Fibroblast of skin of left biceps (primary cell): Measurements from ENCODE around the gene DAAM2.

Experiments used
- DNase-seq, 2 experiments: peaks; one replicate each; pipeline ENCODE4 v3.0.0-alpha.2; 2013; ENCODE audit warnings: low read depth in 2 of 2

Gene DAAM2

DNA sequence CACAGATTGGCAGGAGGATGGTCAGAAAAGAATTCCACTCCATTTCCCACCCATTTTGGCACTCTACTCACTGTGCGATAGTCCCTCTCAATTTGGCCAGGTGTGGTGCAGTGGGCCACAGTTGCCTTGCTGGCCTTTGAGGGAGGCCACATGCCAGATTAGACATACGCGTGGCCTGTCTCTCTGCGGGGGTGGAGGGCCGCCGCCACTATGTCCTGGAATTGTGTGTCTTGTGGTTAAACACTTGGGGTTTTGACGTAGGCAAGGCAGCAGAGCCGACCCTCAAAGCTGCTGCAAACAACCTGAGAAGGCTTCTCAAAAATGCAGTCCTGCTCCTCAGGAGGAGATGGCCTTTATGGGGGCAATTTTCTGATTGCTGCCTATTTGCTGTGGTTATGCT lies 4.9 kb upstream of the DAAM2 start:
- no peak for DNase-seq

DNA sequence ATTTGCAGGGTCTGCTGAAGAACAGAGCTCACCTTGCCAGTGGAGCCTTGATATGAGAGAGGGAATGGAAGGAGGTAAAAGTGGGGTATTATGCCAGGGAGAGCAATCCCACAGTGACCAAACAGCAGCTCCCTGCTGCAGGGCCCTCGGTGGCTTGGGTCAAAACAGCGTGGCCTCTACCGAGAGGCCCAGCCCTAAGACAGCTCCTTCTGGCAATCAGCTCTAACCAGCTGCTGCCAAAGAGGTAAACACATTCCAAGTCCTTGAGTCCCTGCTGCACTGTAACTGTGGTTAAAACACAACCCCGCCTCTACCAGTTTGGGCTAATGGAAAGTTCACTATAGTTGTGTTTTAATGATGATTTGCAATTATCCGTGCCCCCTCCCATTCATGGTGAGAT lies 1.4 kb upstream of the DAAM2 start:
- DNase-seq = no peak

DNA sequence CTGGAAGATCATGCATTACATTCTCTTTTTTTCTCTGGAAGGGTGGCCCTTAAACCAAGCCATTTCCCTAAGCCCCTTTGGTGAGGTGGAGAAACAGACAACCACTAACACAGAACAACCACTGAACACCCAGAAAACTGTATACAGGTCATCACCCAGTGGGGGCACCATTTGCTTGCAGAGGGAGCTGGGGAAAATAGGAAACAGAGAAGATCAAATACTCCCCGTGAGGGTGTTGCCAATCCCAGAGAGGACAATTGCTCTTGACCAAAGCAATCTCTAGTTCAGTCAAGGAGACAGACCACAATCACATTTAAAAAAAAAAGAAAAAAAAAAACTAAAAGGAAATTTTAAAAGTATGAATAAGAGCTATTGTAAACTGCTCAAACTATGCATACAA lies 865 bp upstream of the DAAM2 start:
- DNase-seq = no peak

DNA sequence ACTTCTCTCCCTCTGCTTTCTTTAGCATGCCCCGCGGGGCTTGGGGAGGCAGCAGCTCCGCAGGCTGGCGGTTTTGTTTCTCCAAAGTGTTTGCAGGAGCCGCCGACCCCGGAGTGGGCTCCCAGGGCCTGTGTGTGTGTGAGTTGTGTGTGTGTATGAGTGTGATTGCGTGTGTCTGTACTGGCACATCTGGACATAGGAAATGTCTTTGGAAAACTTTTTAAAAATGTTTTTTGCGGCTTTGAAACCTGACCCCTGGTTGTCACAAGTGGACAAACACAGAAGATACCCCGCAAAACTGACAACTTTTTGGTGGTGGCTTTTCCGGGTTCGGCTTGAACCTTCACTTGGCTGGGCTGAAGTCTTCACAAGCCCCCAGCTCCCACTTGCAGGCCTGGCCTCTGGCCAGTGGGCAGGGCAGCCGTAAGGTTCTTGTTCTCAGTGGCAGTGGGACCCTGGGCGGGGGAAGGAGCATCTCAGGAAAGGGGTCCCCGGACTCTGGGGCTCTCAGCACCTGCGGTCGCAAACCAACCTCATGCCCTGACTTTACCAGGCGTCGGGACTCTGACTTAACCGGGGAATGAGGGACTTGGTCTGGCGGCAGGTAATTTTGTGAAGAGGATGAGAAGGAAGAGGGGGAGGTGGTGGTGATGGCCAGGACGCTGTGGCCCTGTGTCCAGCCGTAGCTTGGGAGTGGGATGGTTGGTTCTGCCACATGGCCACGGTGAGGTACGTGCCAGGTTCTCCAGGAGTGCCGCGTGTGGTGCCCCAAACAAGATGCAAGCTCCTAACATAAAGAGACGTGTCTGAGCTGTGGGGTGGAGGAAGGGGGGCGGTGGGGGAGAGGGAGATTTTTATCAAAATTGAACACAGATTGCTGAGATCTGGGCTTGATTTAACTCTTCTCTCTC lies 619 bp downstream of the DAAM2 start:
- DNase-seq = no peak

DNA sequence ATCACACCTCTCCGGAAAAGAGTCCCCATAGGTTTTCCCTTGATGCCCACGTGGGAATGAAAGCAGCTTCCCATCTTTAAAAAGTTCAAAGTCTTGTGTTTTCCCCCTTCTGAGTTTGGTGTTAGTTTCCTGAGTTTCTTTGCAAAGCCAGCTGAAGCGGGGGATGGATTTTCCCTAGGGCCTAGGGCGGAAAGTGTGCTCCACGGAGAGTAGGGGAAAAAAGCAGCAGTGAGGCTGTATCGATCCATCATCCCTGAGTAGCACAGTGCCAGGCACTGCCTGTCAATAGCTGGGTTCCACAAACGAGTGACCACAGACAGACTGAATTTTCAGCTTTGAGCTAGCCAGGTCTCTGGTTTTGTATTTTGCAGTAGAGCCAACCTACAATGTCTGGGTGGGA lies 1.3 kb downstream of the DAAM2 start:
- DNase-seq = no peak

DNA sequence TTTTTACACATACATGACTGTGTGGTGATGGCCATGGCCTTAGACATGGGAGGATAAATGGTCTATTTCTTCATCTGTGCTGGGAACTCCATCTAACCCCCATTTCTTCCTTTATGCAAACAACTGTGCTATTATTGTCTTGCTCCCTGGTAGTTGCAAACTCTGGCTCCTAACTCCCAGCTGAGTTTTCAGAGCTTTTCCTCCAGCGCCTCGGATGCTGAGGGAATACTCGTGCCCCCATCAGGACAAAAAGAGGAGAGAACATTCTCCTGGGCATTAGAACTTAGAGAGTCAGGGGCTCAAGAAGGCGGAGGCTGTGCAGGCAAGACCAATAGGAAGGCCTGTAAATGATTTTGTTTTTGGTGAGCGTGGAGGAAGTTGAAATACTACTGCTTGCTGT lies 2.1 kb downstream of the DAAM2 start:
- no peak for DNase-seq

DNA sequence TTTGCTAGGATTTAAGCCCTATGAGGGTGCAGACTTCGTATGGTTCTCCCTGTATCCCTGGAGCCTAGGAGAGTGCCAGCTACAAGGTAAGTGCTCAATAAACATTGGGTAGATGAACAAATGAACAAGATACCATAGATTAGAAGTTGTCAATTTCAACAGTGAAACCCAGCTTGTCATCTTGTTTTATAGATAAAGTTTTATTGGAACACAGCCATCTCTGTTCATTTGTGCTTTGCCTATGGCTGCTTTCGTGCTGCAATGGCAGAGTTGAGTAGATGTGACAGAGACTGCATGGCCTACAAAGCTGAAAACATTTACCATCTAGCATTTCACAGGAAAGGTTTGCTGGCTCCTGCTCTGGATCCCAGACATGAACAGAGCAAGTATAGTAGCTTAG lies 5.6 kb downstream of the DAAM2 start:
- no peak for DNase-seq

DNA sequence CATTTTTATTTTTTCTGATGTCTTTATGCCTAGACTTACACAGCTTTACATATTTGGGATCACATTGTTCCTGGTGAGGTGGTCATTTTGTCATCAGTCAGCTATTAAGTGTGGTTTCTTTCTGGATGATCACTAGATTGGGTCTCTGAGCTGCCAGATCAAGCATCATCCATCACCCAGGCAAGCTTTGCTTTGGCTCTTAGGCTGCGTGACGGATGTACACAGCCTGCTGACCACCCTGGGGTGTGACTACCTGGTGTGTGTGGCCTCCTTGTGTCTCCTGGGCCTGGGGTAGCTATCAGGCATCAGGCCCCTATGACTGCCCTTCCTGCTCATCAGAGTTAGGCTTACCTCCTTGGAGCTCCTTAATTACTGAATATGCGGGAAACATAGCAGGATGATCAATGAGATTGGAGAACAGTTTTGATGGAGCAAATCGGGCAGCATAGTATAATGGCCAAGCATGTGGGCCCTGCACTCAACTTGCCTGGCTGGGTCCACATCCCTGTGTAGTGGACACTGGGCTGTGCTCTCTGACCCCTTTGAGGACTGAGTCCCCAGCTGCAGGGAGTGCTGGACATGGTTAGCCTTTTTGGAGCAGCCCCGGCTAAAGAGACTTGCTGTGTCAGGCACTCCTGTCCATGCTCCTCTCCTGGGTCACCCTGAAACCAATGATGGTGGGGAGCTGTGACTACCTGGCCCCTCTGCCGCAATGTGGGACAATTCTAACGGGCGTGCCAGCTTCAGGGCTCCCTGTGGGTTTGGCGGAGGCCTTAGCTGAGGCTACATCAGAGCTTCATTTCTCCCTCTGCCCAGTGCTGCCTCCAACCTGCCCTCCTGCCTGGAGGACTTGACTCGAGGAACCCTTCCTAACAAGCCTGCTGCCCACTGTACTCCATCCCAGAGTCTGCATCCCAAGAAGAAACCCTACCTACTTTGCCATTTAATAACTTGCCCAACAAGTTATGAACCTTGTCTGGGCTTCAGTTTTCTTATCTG lies 8.2 kb downstream of the DAAM2 start:
- DNase-seq = no peak

DNA sequence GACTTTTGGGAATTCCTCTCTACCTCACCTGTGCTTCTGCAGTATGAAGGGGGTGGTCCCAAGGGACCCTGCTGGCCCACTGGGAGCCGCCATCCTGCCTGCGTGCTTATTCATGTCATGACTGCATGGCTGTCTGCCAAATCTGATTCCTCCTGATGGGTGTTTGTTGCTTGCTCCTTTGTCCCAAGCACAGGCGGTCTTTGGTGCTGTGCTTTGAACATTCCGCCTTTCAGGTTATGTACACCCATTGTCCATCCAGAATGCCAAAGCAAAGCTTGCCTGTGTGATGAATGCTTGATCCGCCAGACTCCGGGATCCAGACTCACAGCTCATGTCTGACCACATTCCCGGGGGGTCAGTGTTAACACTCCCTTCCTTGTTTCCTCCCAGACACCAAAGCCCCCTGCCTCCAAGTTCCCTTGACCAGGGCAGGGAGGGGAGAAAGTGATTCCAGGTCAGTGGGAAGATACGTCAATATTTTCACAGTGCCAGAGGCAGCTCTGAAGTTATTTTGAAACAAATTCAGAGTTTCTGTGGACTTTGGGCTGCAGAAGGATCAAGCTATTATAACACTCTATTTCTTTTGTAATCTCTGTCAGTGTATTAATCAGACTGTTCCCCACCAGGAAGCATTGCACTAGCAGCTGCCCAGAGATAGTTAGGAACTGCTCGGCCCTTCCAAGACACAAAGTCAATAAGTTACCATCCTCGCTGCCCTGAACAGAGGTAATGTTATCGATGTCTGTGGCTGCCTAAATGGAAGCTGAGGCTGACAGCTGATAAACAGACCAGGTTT lies 9.5 kb downstream of the DAAM2 start:
- no peak for DNase-seq

DNA sequence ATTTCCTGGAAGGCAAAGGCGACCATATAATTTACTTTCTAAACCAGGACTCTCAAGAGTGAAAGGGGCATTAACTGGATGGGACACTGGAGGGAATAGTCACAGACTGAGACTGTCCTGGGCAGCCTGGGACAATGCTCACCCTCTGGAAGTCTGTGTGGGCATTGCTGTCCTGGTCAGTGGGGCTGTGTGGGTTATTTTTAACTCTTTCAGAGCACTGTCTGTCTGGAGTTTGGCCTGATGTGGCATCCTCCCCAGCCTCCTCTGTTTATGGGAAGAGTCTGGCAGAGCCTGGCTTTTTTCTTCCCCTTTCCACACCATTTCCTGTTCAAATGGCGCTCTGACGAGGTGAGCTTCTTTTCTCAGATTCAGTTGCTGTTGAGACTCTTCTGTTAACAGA lies 11.7 kb downstream of the DAAM2 start:
- DNase-seq = no peak

DNA sequence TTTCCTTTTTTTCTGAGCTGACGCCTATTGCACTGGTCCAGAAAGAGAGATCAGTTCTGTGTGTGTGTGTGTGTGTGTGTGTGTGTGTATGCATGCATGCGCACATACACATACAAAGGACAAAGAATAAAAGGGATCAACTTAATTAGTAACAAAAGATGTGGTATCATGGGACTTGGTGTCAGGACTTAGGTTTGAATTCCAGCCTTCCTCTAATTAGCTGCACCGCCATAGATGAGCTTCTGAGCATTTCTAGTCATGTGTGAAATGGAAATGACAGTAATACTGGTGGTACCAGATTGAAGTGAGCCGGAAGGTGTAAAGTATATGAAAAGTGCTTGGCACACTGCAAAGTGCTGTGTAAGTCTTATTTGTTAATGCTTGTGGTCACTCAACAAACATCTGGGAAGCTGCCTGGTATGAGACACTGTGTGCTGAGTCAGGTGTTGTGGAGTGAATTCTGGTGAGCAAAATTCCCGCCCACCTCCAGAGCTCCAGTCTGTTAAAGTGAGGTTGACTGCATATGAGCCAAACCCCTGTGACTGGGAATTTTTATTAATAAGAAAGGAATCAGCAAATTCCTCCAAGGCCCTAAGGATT lies 12.4 kb downstream of the DAAM2 start:
- peak in 1 of 2 experiments; percentile 63 for DNase-seq

DNA sequence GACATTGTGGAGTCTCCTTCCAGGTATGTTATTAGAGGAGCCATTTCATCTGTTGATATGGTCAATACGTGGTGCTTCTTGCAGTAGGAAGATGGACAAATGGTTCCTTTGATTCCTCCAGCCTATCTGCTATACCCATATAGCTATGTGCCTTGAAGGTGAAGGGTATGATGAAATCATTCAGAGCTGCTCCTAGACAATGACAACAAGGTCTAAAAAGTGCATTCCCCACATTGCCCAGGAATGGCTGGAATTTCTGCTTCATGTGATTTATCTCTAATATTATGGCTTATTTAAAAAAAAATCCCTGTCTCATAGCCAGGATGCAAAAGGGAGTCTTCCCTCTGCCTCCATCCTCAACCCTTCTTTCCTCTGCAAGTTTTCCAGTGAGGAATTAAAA lies 14.1 kb downstream of the DAAM2 start:
- peak in 1 of 2 experiments; percentile 63 for DNase-seq

DNA sequence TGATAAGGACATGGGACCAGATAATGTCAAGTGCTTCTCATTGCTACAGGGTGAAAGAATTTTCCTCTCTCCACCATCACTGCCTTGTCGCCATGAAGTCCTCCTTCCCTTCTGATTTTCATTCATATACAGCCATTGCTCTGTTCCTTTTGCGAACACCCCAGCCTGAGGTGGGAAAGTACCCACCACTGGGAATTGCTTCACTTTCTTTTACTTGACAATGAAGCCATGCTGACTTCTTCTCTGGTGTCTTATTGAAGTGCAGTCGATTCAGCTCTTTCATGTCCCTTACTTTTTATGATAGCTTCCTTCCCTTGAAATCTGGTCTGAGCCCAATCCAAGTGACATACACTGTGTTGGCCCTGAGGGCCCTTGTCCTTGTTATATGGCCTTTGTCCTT lies 16.2 kb downstream of the DAAM2 start:
- no peak for DNase-seq

DNA sequence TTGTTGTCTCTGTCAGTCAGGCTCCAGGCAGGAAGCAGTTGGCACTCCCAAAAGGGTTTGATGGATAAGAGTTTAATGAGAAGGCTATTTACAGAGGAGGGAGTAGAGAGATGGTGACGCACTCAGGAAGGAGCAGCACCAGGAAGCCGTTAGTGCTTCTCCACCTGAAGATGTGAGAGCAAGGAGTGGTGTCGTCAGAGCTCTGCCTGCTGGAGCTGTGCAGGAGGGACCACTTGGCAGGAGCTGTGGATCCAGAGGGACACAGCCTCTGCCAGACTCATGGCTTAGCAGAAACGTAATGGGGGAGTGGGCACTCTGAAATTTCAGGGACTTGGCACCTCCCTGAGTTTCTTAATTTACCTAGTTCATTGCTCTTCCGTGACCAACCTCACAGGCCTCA lies 16.8 kb downstream of the DAAM2 start:
- no peak for DNase-seq

DNA sequence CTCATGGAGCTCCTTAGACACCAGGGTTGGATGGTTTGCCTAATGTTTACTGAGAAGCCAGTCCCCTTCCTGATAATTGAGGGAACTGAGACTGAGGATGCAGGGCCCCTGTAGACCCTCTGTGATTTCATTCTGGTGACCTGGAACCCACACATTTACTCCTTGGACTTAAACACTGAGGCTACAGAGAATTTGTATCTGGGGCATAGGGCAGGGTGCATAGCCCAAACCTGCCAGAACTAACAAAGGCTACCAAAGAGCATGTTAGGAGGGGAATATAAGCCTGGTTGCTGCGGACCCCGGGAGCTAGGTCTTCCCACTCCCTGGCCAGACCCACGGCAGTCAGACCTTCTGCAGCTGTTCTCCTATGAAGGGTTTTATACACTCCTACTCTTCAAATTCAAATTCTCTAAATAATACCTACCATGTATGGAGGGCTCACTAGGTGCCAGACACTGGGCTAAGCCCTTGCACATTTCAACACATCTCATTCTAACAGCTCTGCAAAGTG lies 19.7 kb downstream of the DAAM2 start:
- no peak for DNase-seq

DNA sequence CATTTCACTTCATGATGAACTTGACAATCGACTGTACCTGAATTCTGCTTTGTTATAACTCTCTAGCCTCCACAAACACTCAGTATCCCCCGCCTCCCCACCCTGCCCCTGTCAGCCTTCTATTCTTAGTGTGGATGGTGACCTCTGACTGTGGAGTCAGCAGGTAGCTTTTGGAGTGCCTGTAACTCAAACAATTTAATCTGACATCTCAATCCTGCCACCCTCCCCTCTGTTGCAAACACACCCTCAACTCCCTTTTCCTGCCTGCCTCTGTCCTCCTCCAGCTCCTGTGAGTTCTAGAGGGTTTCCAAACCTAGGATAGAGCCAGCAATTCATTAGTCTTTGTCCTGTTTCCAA lies 20.3 kb downstream of the DAAM2 start:
- no peak for DNase-seq

DNA sequence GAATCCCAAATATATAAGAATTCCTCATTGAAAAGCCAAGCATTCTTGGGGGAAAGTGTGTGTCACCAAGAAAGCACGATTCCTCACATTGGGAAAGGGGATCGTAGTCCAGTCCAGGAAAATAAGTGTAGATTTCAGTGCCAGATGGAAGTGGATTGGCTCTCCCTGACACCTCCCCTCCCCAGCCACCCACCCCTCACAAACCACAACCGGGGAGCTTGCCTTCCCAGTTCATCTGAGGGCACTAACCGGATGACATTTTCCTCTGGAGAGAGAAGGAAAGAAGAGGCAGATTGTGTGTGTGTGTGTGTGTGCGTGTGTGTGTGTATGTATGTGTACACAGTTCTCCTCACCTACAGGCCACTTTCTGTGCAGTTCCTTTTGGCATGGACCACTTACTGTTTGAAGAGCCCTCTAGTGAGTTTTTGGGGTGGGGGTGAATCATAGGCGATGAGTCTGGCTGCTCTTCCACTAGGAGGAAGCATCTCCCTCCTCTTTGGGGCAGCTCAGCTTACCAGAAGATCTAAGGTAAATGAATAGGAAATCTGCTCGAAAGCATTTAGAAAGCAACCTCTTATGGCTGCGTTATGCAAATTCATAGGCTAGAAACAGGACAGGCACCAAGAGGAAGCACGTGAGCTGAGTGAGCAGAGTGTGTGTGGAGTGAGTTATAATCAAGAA lies 20.8 kb downstream of the DAAM2 start:
- peak; percentile 99 for DNase-seq

DNA sequence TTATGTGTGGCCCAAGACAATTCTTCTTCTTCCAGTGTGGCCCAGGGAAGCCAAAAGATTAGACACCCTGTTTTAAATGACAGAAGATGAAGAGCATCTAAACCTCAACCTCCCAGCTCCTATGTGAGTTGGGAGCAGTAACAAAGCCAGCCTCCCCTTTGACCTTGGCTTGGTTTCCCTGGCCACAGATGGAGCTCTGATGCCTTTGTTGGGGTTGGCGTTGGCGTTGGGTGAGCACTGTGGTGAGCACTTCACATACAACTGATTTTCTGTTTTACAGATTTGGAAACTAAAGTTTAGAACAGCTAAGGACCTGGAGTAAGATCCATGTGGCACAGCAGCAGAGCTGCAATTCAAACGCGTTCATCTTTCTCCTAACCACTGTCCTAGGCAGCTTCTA lies 22.1 kb downstream of the DAAM2 start:
- no peak for DNase-seq

DNA sequence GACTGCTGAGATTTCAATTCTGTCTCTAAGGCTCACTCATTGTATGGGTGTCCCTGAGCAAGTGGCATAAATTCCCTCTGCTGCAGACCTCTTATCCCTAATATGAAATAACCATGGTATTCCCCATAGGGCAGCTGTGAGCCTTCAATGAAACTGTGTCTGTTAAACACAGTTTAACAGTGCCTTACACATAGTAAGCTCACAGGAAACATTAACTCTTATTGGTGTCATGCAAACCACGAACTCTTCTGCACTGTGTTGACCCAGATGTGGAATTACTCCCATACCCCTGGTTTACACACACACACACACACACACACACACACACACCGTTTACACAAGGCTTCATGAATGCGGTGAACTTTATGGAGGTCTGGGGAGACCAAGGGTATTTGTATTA lies 23.2 kb downstream of the DAAM2 start:
- DNase-seq = no peak

DNA sequence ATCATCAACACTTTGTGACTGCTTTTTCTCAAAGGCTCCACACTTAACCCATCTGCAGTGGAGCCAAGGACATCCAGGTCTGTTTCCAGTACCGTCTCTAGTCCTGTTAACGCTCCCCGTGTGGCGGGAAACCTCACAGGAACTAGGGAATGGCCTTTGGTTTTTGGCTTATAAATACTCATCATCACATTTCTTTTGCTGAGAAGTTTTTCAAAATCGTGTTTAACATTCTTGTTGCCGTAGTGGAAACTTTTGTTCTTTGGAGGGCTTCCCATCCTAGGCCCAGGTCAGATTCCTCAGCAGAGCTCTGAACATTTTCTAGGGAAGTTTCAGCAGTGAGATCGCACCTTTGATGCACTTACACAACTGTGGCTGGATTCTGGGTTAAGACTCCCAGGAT lies 24.6 kb downstream of the DAAM2 start:
- peak in 1 of 2 experiments; percentile 30 for DNase-seq

DNA sequence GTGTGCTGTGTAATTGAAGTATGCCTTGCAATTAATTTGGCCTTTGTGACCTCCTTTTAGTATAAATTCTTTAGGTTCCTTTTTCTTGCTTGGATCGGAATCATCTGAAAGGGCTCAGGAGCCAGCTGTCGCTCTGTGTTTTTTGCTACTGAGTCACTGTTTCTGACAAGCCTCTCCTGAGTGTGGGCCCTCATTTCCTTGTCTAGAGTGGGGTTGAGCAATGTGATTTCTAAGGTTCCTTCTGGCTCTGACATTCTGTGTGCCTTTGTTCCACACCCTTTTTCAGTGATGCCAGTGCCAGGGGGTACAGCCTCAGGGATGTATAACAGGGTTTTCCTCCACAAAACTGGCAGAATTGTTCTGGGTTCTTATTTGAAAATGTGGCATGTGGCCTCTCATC lies 26.5 kb downstream of the DAAM2 start:
- no peak for DNase-seq
